ENCODE results near the gene HNRNPL.
"Not testable (repeated sequence)": the region's sequence is repeated elsewhere in the genome, so short reads cannot be mapped to it uniquely, and the experiment has no call there.

HNRNPL gene

DNA sequence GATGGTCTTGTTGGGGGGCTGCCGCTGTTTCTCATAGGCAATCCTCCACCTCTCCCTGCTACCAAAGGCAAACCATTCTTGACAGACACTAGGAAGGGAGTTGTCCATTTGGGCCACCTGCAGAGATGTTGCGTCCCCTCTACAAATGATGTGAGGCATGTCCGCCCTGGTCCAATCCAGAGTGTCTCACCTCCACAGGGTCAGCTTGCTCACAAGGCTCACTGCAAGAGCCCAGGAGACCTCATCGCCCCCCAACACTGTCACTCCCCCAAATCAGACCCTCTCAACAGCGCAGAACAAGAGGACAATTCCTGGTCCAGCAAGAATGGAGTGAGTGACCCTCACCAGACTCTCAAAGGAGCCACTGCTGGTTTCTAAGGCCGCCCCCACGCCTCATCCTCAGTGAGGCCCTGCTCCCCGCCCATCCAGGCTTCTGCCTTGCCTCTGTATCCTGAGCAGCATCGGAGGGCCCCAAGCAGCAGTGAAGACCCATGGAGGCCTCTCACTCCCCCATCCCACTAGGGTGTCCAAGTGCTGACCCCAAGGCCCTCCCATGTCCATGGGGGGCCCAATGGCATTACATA, 6.5 kb downstream of the HNRNPL start:
- no peak for DNase-seq

DNA sequence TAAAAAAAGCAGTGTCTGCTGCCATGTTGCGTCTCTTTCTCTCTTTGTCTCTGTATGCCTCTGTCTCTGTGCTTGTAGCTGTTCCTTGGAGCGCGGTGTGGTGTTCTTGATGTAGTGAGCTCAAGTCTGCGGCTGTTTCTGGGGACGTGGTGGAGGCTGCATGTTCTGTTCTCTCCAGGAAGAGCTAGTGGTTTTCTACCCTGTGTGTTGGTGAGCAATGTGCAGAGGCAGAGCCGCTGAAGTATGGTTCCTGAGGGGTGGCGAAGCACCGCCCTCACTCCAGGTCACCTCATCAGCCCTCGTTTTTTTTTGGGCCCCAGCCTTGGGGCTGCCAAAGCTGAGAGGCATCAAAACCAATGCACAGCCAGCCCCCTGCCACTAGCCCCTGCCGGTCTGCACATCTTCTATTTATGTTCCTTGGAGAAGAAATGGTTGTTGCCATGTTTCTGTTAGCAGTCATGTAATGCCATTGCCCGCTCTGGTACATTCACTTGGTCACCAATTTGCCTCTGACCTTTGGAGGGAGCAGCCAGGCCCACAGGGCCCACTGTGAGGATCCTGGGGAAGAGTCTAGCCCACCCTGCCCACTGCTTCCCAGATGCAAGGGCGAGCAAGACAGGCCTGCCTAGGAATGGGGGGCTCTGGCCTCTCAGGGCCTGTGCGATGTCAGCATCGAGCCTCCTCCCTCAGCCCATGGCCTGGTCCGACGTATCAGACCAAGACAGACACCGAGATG, 7.2 kb downstream of the HNRNPL start:
- no peak for DNase-seq

DNA sequence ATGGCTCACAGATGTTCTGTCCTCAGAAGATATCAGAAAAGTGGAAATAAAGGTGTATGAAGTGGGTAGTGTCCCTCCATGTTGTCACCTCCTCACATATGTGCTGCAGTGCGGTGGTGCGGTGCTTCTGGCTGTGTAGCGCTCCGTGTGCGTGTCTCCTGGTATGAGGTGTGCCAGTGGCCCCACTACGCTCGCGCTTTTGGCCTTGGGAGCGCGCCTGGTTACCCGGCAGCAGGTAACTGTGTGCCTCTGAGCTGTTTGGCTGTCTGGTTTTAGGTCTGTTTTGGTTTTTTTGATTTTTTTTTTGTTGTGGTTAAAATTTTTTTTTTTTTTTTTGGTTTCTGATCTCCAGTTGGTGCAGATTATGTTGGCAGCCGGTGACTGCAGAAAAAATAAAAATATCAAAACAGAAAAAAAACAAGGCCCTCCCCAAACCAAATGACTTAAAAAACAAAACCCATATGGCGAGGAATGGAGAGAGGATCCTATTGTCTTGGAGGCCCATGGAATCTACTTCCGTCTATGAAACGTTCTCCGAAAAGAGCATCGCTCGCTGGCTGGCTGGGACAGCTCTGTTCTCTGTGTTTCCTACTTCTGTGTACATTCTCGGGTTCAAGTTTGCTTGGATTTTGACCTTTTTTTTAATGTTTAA, 7.9 kb downstream of the HNRNPL start:
- no peak for DNase-seq

DNA sequence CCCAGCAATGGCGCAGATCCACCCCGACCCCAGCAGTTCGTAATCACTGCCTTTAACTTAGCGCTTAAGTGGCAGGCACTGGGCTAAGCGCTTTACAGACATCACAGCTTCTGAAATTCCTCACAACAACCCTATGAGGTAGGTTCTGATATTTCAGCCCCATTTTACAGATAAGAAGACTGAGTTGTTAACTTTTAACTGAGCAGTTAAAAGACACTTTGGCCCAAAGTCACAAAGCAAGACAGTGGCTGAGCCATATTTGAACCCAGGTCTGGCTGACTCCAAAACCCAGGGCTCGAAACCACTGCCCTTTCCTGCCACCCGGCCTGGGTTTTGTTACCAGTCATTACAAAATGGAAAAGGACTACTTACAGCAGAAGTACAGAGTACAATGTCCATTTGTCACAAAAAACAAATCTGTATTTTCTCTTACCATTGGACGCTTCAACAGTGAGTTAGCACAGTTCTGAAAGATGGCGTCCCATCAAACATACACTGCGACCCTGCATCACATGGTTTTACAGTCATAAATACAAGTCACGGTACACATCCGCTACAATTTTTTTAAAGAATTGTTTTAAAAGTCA, 8.5 kb downstream of the HNRNPL start:
- no peak for DNase-seq

DNA sequence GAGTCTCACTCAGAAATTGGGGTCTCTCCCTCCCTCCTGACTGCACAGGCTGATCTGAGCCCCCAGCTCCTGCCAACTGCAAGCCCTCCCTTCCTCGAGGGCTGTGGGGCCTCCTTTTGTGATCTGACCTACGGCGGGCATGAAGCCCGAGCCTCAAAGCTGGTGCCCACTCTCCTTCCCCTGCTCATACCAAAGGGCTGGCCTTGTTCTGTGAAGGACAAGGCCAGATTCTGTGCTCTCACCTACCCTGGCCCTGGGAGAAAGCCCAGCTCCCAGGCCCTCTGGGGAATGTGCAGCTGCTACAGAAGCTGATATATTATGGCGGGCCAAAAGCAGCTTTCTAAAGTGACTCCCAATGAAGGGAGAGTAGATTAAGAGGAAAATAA, 9.2 kb downstream of the HNRNPL start:
- DNase-seq, result no peak

DNA sequence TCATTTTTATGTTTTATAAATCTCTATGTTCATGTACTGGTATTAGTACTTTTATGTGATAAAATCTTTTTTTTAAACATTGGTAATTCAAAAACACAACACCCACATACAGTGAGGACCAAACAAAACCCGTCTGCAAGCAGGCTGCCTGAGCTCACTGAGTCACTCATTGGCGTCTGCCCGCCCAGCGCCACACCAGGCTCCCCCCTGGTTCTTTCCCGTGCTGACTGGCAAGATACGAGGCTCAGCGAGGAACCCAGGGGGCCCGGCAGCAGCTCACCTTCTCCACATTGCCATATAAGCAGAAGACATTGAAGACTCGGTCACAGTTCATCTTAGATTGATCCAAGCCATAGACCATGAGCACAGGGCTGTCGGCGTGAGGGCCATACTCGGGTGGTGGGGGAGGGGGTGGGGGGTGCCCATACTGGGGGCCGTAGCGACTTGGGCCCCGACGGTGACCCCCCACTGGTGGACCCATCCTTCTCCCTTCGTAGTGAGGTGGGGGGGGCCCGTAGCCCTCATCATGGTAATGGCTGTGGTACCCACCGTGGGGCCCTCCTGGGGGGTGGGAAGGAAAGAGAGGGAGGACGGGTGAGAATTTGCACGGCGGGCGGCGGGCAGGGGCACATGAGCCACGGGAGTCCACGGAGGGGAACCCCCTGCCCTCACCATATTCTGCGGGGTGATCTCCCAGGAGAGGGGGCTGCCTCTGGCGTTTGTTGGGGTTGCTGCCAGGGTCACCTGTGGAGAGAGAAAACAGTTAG, 9.8 kb downstream of the HNRNPL start:
- DNase-seq, result no peak

DNA sequence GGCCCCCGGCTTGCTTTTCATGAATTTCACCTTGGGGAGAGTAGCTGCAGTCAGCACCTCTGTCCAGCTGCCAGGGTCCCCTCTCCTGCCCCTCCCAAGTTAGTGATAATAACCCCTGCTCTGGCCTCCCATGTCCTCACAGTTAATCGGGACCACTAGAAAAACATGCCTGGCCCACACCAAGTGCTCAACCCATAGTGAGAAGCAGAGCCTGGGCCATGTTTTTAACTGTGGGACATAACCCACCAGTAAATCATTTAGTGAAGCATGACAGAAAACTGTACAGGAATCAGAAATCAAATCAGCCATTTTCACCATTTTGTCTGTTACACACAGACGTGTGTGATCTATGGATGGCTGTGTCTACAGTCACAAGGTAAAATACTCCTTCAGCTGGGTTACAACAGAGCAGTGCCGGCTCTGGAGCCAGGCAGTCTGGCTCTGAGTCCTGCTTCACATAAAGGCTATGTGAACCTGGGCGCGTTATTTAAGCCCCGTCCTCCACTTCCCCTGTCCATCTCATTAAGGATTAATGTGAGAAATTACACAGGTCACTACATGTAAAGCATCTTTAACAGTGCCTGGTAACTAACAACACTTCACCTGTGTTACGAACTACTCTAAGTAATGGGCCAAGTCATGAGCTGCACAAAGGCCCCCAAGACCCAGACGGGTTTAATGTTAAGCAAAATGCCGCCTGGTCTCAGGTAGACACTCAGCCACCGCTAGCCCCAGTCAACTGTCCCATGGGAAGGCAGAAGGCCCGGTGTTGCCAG, 10.6 kb downstream of the HNRNPL start:
- no peak for DNase-seq

DNA sequence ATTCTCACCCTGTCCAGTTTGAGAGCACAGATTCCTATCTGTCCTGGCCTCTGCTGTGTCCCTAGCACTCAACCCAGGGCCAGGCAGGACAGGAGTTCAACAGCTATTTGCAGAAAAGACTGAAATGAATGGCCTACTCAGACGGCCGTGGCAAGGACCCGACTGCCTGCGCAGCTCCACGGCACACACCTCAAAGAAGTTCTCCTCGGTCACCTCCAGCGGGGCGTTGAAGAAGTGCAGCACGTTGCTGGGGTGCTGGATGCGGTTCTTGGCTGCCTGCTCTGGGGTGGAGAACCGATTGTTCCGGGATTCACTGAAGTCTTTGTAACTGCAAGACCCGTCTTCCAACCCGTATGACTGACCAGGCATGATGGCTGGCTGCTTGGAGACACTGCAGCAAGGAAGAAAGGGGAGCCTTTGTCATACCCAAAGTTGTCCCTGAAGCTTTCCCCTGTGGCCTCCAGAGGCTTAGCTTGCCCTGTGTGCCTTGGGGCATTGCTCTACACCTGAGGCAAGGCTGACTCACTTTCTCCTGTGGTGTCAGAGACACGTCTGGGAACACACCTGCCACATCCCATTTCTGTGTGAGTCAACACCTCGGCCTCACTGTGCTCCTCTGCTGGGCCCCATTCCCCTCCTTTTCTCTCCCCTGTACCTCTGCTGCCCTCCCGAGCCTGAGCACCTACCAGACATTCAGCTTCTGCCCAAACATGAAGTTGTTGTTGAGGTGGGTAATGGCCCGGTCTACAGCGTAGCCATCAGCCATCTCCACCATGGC, 11.4 kb downstream of the HNRNPL start:
- DNase-seq, result no peak

DNA sequence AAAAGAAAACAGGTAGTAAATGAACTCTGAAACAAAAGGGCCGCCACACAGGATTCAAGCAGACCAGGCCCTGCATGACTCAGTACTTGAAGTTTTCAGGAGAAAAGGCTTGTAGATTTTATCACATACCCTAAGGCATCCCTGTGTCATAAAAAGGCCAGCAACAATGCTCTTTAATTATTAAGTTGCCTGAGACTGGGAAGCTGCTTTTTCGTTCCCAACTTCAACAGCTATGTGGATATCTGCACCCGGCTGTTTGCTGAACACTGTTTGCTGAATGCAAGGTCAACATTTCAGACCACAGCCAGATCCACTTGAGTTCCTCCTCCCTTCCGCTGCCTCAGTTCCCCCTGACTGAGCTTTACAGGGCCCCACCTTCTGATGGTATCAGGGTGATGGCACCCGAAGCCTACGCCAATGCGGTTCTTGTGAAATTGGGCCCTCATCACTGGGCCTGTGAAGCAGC, 12.1 kb downstream of the HNRNPL start:
- DNase-seq, result no peak

DNA sequence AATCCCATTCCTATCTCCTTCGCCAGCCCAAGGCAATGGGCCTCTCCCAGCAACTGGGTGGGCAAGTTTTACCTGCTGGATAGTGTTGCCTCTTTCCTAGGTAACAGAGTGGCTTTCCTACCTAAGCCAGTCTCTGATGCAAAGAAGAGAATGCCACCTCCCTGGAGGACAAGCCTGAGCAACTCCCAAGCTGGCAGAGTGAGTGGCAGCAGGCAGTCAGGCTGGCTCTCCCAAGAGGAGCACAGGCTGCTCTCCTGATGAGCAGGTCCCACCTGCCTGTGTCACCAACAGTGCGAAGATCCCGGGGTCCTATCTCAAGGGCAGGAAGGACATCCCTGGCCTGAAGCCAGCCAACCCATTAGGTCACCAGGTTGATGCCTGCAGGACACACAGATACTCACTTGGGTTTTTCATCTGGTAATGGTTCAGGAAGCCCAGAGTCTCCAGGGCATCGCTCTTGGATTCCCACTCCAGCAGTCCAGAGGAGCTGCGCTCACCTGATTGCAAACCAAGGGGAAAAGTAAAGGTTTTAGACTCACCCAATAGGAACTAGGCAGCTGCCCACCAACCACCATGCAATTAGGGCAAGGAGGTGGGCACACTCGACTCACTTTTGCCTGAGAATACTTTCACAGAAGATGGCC, 12.7 kb downstream of the HNRNPL start:
- DNase-seq, result no peak

DNA sequence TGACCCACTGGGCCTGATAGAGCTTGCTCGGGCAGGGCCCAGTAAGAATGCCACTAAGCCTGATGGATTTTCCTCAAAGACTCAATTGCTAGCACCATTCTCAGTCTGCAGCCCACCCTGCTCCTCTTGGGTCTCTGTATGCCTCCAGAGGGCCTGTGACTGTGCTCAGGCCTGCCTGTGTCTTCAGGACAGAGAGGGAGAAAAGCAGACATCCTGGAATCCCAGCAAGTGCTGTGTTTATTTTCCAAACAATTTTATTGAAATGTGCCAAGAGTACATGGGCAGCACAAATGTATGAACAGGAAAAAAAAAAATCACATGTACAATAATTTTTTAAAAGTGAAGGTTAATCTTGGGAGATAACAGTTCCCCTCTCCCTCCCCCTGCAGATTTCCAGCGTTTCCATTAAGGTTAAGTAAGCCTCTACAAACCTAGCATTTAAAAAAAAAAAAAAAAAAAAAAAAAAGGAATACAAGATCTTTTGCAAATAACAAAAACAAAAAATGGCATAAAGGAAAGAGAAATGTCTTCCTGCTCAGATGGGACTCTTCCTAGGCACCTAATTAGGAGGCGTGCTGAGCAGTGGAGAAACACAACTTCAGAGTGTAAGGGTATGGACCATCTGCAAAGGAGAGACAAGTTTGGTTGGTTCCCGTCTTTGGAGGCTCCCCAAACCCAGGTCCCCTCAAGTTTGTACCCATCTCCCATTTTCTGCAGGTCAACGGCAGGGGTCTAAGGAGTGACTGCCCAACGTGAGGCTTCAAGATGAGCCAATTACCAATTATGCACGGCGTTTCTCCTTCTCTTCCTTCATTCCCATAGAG, 13.4 kb downstream of the HNRNPL start:
- no peak for DNase-seq

DNA sequence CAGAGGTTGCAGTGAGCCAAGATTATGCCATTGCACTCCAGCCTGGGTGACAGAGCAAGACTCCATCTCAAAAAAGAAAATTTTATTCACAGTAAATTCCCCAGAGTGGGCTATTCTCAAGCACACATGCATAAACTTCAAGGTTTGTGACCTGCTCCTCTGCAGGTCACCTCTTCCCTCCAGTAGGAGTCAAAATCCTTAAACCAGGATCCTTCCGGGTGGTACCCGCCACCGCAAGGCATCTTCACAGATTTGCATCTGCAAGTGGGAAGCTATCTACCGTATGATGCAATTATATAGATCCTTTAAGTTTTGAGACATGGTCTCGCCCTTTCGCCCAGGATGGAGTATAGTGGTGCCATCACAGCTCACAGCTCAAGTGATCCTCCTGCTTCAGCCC, 15.2 kb downstream of the HNRNPL start:
- DNase-seq, result no peak

DNA sequence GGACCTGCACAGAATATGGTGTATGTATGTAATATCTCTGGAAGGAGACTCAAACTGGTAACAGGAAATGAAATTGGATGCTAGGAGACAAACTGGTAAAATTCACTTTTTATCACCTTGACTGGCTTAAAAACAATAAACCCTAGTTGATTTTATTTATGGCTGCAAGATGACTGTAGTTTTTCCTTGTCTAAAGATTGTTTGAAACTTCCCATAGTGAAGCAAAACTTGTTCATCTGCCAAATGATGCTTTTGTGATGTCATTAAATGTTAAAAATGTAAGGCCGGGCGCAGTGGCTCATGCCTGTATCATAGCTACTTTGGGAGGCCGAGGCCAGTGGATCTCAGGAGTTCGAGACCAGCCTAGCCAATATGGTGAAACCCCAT, 15.7 kb downstream of the HNRNPL start:
- DNase-seq, result no peak

DNA sequence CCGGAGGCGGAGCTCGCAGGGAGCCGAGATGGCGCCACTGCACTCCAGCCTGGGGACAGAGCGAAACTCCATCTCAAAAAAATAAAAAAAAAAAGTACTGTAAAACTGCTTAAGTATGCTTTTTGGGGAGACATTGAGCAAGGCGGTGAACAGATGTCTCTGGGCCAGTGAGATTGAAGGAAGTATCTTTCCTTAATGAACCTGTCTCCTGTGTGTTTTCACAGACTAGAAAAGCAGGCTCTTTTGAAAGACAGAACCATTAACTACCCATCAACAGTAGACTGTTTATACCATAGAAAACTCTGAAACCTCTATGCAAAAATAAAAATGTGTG, 16.7 kb downstream of the HNRNPL start:
- DNase-seq, result no peak

DNA sequence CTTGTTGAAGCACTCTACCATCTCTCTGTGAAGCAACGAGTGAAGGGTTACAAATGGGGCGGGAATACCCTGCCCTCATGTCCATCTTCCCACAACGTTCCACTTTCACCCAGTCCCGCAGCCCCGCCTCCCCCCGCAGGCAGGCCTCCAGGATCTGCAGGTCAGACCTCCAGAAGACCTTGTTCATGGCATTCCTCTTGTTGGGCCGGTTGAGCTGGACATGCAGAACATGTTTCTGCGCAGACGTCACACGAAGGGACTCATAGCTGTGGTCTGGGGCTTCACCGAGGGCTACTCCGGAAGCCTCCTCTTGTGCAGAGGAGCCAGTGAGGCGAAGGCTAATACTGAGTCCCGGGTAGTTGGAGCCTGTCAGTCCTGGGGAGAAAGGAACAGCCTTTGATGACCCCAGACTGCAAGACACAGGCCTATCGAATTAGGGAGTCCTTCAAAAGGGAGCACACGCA, 18.6 kb downstream of the HNRNPL start:
- DNase-seq, result peak; percentile 64

DNA sequence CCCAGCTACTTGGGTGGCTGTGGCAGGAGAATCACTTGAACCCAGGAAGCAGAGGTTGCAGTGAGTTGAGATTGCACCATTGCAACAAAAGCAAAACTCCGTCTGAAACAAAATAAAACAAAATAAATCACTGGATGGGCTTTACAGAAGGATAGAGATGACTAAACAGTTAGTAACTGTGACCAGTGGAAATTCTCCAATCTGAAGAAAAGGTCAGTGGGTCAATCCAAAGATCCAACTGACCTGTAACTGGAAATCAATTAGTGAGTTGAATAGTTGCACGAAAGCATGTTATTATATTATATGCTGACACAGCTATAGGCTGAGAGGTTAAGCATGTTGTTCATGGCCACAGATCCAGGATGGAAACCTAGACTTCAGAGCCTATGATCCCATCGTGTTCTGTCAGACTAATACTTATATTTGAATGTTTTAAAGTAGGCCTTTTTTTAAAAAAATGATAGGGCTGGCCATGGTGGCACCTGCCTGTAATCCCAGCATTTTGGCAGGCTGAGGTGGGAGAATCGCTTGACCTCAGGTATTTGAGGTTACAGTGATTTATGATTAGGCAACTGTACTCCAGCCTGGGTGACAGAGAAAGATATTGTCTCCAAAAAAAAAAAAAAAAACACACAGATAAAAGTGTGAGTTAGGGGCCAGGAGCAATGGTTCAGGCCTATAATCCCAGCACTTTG, 19.6 kb downstream of the HNRNPL start:
- DNase-seq, result no peak

DNA sequence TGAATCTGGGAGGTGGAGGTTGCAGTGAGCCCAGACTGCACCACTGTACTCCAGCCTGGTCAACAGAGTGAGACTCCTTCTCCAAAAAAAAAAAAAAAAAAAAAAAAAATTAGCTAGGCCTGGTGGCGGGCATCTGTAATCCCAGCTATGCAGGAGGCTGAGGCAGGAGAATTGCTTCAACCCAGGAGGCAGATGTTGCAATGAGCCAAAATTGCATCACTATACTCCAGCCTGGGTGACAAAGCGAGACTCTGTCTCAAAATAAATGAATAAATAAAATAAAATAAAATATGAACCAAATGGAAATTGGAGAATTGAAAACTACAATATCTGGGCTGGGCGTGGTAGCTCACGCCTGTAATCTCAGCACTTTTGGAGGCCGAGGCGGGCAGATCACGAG, 20.6 kb downstream of the HNRNPL start:
- not testable (repeated sequence) for DNase-seq

DNA sequence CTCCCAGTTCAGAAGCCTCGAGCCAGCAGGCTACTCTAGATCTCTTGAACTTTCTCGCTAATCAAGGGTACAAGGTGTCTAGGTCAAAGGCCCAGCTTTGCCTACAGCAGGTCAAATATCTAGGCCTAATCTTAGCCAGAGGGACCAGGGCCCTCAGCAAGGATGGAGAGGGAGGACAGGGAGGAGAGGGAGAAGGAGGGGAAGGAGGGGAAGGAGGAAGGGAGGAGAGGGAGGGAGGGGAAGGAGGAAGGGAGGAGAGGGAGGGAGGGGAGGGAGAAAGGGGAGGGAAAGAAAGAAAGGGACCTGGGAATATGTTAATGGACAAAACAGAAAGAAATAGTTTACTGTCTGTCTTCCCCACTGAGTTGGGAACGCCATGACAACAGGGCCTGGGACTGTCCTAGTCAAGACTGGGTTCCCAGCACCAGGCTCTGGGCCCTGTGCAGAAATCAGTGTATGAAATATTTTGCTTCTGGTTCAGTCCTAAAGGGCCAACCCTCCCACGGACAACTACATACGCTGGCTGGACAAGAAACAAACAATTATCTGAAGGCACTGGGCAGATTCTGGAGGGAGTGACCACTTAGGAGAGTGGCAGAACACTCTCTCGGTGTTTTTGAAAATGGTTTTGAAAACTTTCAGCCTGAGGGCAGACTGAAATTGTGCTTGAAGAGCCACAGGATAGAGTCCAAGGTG, 22.8 kb downstream of the HNRNPL start:
- DNase-seq, result no peak

DNA sequence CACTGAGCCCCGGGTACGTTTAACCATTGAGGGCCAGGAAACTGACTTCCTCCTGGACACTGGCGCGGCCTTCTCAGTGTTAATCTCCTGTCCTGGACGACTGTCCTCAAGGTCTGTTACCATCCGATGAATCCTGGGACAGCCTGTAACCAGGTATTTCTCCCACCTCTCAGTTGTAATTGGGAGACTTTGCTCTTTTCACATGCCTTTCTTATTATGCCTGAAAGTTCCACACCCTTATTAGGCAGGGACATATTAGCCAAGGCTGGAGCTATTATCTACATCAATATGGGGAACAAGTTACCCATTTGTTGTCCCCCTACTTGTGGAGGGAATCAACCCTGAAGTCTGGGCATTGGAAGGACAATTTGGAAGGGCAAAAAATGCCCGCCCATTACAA, 23.9 kb downstream of the HNRNPL start:
- not testable (repeated sequence) for DNase-seq

All from NCI-H345 (cell line).